ENCODE results near the gene NEU2.
A peak's percentile ranks its signal among the peaks of the same experiment; 100 is the strongest.

NEU2 gene

GRCh38 chr2:233065954-233066470 is 33.5 kb downstream of the NEU2 start:
- peak overlapping the region; percentile 26 for H3K9ac ChIP-seq (ENCODE audit: low read depth, low read length, poor library complexity)
- no peak overlapping the region for H3K4ac ChIP-seq (ENCODE audit: low read length)
- no peaks in the 10 kb centered on the region for H3K9me3 ChIP-seq (replicated peaks in 1 of 2; ENCODE audit: control insufficient read depth in 2 of 2, insufficient read depth in 1 of 2, low read depth in 1 of 2, low read length in 2 of 2)
- H4K8ac ChIP-seq (ENCODE audit: low read depth, low read length) = no peak overlapping the region
- DNase-seq (ENCODE audit: low spot score) = no peak
- no peak overlapping the region for H3K14ac ChIP-seq (ENCODE audit: low read length)
- H2BK15ac ChIP-seq (ENCODE audit: low read length) = no peak overlapping the region
- peak overlapping the region in 1 of 2 donors; percentile 23 for H3K4me3 ChIP-seq (ENCODE audit: low read length in 2 of 2)
- H2BK120ac ChIP-seq (ENCODE audit: low read depth, low read length) = no peak overlapping the region
- no peak overlapping the region for H3K4me2 ChIP-seq (ENCODE audit: insufficient read depth, low read length, poor library complexity, severe bottlenecking)
- H3K79me1 ChIP-seq (ENCODE audit: low read depth, low read length) = no peaks in the 10 kb centered on the region
- H3K4me1 ChIP-seq (ENCODE audit: control insufficient read depth in 2 of 2, insufficient read depth in 1 of 2, low read depth in 1 of 2, low read length in 2 of 2) = peaks cover 13% of the 10 kb centered on the region in 2 donors
- peak overlapping the region; percentile 28 for H2AK5ac ChIP-seq (ENCODE audit: low read depth, low read length)
- H2AFZ ChIP-seq (ENCODE audit: low read length) = no peak overlapping the region
- no peak overlapping the region for H4K91ac ChIP-seq (ENCODE audit: low read depth, low read length, poor library complexity)
- WGBS, 2 donors (ENCODE audit: extremely low coverage in 2 of 2, insufficient read length in 2 of 2, insufficient replicate concordance in 1 of 2) = no CpG with 5 or more reads among the region's 9 CpGs
- H3K27me3 ChIP-seq (ENCODE audit: control insufficient read depth in 3 of 3, insufficient read depth in 3 of 3, low read depth in 1 of 3, low read length in 3 of 3) = peaks cover 0 to 3% (median 0%) of the 10 kb centered on the region in 3 experiments
- H3K36me3 ChIP-seq (replicated peaks in 1 of 2; ENCODE audit: control insufficient read depth in 2 of 2, insufficient read depth in 2 of 2, low read length in 2 of 2) = no peaks in the 10 kb centered on the region
- no peak overlapping the region for H2BK12ac ChIP-seq (ENCODE audit: low read length)
- no peak overlapping the region for H3K27ac ChIP-seq (replicated peaks; ENCODE audit: low read length)
- no peak overlapping the region for H3K23ac ChIP-seq (ENCODE audit: low read depth, low read length, poor library complexity)
- no peak overlapping the region for H2BK5ac ChIP-seq (ENCODE audit: low read length)
- H3K18ac ChIP-seq (ENCODE audit: low read length) = peak overlapping the region; percentile 18

- DNase-seq (ENCODE audit: low spot score) = no peak
- Histone ChIP-seq H2AFZ (ENCODE audit: low read length) (no peak overlapping the region), H3K23ac (ENCODE audit: low read depth, low read length, poor library complexity) (no peak overlapping the region), H4K91ac (ENCODE audit: low read depth, low read length, poor library complexity) (no peak overlapping the region), H3K79me1 (ENCODE audit: low read depth, low read length) (peaks cover 2% of the 10 kb centered on the region), H2BK120ac (ENCODE audit: low read depth, low read length) (no peak overlapping the region), H3K36me3 (replicated peaks in 1 of 2; ENCODE audit: control insufficient read depth in 2 of 2, insufficient read depth in 2 of 2, low read length in 2 of 2) (no peaks in the 10 kb centered on the region), H3K4ac (ENCODE audit: low read length) (no peak overlapping the region), H3K4me3 (ENCODE audit: low read length in 2 of 2) (no peak overlapping the region), H3K9ac (ENCODE audit: low read depth, low read length, poor library complexity) (no peak overlapping the region), H2BK5ac (ENCODE audit: low read length) (no peak overlapping the region), H2BK15ac (ENCODE audit: low read length) (no peak overlapping the region), H2BK12ac (ENCODE audit: low read length) (no peak overlapping the region), H3K14ac (ENCODE audit: low read length) (no peak overlapping the region), H3K9me3 (replicated peaks in 1 of 2; ENCODE audit: control insufficient read depth in 2 of 2, insufficient read depth in 1 of 2, low read depth in 1 of 2, low read length in 2 of 2) (peaks cover 3 to 4% of the 10 kb centered on the region in 2 donors), H3K4me1 (ENCODE audit: control insufficient read depth in 2 of 2, insufficient read depth in 1 of 2, low read depth in 1 of 2, low read length in 2 of 2) (no peaks in the 10 kb centered on the region), H2AK5ac (ENCODE audit: low read depth, low read length) (no peak overlapping the region), H3K27me3 (ENCODE audit: control insufficient read depth in 3 of 3, insufficient read depth in 3 of 3, low read depth in 1 of 3, low read length in 3 of 3) (no peaks in the 10 kb centered on the region), H3K27ac (replicated peaks; ENCODE audit: low read length) (no peak overlapping the region), H3K18ac (ENCODE audit: low read length) (no peak overlapping the region), H3K4me2 (ENCODE audit: insufficient read depth, low read length, poor library complexity, severe bottlenecking) (no peak overlapping the region), H4K8ac (ENCODE audit: low read depth, low read length) (no peak overlapping the region)
- WGBS, 2 donors (ENCODE audit: extremely low coverage in 2 of 2, insufficient read length in 2 of 2, insufficient replicate concordance in 1 of 2) = no CpG with 5 or more reads among the region's 9 CpGs
These were observed 36.4 kb downstream of the NEU2 start for GRCh38 chr2:233068762-233069418.

- H4K8ac ChIP-seq (ENCODE audit: low read depth, low read length) = no peak overlapping the region
- no peak overlapping the region for H2BK120ac ChIP-seq (ENCODE audit: low read depth, low read length)
- no peak overlapping the region for H3K4me3 ChIP-seq (ENCODE audit: low read length in 2 of 2)
- H3K23ac ChIP-seq (ENCODE audit: low read depth, low read length, poor library complexity) = no peak overlapping the region
- no peak for DNase-seq (ENCODE audit: low spot score)
- H3K9ac ChIP-seq (ENCODE audit: low read depth, low read length, poor library complexity) = no peak overlapping the region
- no peak overlapping the region for H3K4ac ChIP-seq (ENCODE audit: low read length)
- H3K36me3 ChIP-seq (replicated peaks in 1 of 2; ENCODE audit: control insufficient read depth in 2 of 2, insufficient read depth in 2 of 2, low read length in 2 of 2) = no peaks in the 10 kb centered on the region
- no peak overlapping the region for H2BK12ac ChIP-seq (ENCODE audit: low read length)
- H2AFZ ChIP-seq (ENCODE audit: low read length) = no peak overlapping the region
- H3K4me1 ChIP-seq (ENCODE audit: control insufficient read depth in 2 of 2, insufficient read depth in 1 of 2, low read depth in 1 of 2, low read length in 2 of 2) = peaks cover 0 to 12% of the 10 kb centered on the region in 2 donors
- no peak overlapping the region for H4K91ac ChIP-seq (ENCODE audit: low read depth, low read length, poor library complexity)
- no peak overlapping the region for H3K4me2 ChIP-seq (ENCODE audit: insufficient read depth, low read length, poor library complexity, severe bottlenecking)
- no CpG with 5 or more reads among the region's 4 CpGs for WGBS, 2 donors (ENCODE audit: extremely low coverage in 2 of 2, insufficient read length in 2 of 2, insufficient replicate concordance in 1 of 2)
- H3K14ac ChIP-seq (ENCODE audit: low read length) = no peak overlapping the region
- H2BK15ac ChIP-seq (ENCODE audit: low read length) = no peak overlapping the region
- H2AK5ac ChIP-seq (ENCODE audit: low read depth, low read length) = no peak overlapping the region
- no peak overlapping the region for H3K27ac ChIP-seq (replicated peaks; ENCODE audit: low read length)
- no peak overlapping the region for H2BK5ac ChIP-seq (ENCODE audit: low read length)
- peaks cover 3 to 4% of the 10 kb centered on the region in 2 donors for H3K9me3 ChIP-seq (replicated peaks in 1 of 2; ENCODE audit: control insufficient read depth in 2 of 2, insufficient read depth in 1 of 2, low read depth in 1 of 2, low read length in 2 of 2)
- no peak overlapping the region for H3K18ac ChIP-seq (ENCODE audit: low read length)
- no peaks in the 10 kb centered on the region for H3K27me3 ChIP-seq (ENCODE audit: control insufficient read depth in 3 of 3, insufficient read depth in 3 of 3, low read depth in 1 of 3, low read length in 3 of 3)
- peaks cover 2% of the 10 kb centered on the region for H3K79me1 ChIP-seq (ENCODE audit: low read depth, low read length)
These were observed 40.4 kb downstream of the NEU2 start for GRCh38 chr2:233072838-233073237.

GRCh38 chr2:233074106-233074505 is 41.6 kb downstream of the NEU2 start:
- H3K4me2 ChIP-seq (ENCODE audit: insufficient read depth, low read length, poor library complexity, severe bottlenecking) = no peak overlapping the region
- no peak overlapping the region for H2BK120ac ChIP-seq (ENCODE audit: low read depth, low read length)
- WGBS, 2 donors (ENCODE audit: extremely low coverage in 2 of 2, insufficient read length in 2 of 2, insufficient replicate concordance in 1 of 2) = no CpG with 5 or more reads among the region's 7 CpGs
- H3K4me1 ChIP-seq (ENCODE audit: control insufficient read depth in 2 of 2, insufficient read depth in 1 of 2, low read depth in 1 of 2, low read length in 2 of 2) = peaks cover 0 to 12% of the 10 kb centered on the region in 2 donors
- H2BK15ac ChIP-seq (ENCODE audit: low read length) = no peak overlapping the region
- H3K27me3 ChIP-seq (ENCODE audit: control insufficient read depth in 3 of 3, insufficient read depth in 3 of 3, low read depth in 1 of 3, low read length in 3 of 3) = no peaks in the 10 kb centered on the region
- no peak overlapping the region for H4K91ac ChIP-seq (ENCODE audit: low read depth, low read length, poor library complexity)
- peaks cover 2% of the 10 kb centered on the region for H3K79me1 ChIP-seq (ENCODE audit: low read depth, low read length)
- H2AFZ ChIP-seq (ENCODE audit: low read length) = no peak overlapping the region
- H2AK5ac ChIP-seq (ENCODE audit: low read depth, low read length) = no peak overlapping the region
- H4K8ac ChIP-seq (ENCODE audit: low read depth, low read length) = no peak overlapping the region
- H2BK5ac ChIP-seq (ENCODE audit: low read length) = no peak overlapping the region
- H3K9me3 ChIP-seq (replicated peaks in 1 of 2; ENCODE audit: control insufficient read depth in 2 of 2, insufficient read depth in 1 of 2, low read depth in 1 of 2, low read length in 2 of 2) = peaks cover 3 to 4% of the 10 kb centered on the region in 2 donors
- H3K18ac ChIP-seq (ENCODE audit: low read length) = no peak overlapping the region
- no peak overlapping the region for H3K4ac ChIP-seq (ENCODE audit: low read length)
- no peaks in the 10 kb centered on the region for H3K36me3 ChIP-seq (replicated peaks in 1 of 2; ENCODE audit: control insufficient read depth in 2 of 2, insufficient read depth in 2 of 2, low read length in 2 of 2)
- no peak overlapping the region for H3K4me3 ChIP-seq (ENCODE audit: low read length in 2 of 2)
- no peak overlapping the region for H3K9ac ChIP-seq (ENCODE audit: low read depth, low read length, poor library complexity)
- H3K27ac ChIP-seq (replicated peaks; ENCODE audit: low read length) = no peak overlapping the region
- no peak for DNase-seq (ENCODE audit: low spot score)
- H3K23ac ChIP-seq (ENCODE audit: low read depth, low read length, poor library complexity) = no peak overlapping the region
- no peak overlapping the region for H3K14ac ChIP-seq (ENCODE audit: low read length)
- no peak overlapping the region for H2BK12ac ChIP-seq (ENCODE audit: low read length)

All from neuronal stem cell (in vitro differentiated cells).